Stimulated activated naive B cell treated with anti-CD40 and anti-IgM and Interleukin-4, amounts not matched to agents 10 μg/mL and 1 μg/mL and 100 μg/mL, for 72 hours (primary cell): ENCODE measurements around the gene NCKAP1.
A peak's percentile ranks its signal among the peaks of the same experiment; 100 is the strongest.

Source experiments
- ATAC-seq, 2 donors: fragments of 150-1000 bp; cut with Tn5 transposase; replicated peaks; 2 replicates each; pipeline ENCODE4 v1.10.0; 2021; ENCODE audit warnings: moderate library complexity in 1 of 2
- DNase-seq: peaks from one replicate; pipeline ENCODE4 v3.0.0; 2021
- H3K27ac Mint-ChIP-seq: one replicate; pipeline ENCODE4 v1.8.0; 2022; ENCODE audit warnings: mild to moderate bottlenecking, mixed read lengths
- H3K27me3 Mint-ChIP-seq, 2 donors: one replicate each; pipeline ENCODE4 v1.8.0; 2022; ENCODE audit warnings: mixed read lengths in 2 of 2
- H3K36me3 Mint-ChIP-seq, 2 donors: one replicate each; pipeline ENCODE4 v1.8.0; 2022; ENCODE audit warnings: mixed read lengths in 2 of 2, mild to moderate bottlenecking in 1 of 2
- H3K4me1 Mint-ChIP-seq, 2 donors: one replicate each; pipeline ENCODE4 v1.8.0; 2022; ENCODE audit warnings: mixed read lengths in 2 of 2, mild to moderate bottlenecking in 1 of 2
- H3K4me3 Mint-ChIP-seq, 2 donors: one replicate each; pipeline ENCODE4 v1.8.0; 2022; ENCODE audit warnings: mild to moderate bottlenecking in 2 of 2, mixed read lengths in 2 of 2, moderate library complexity in 1 of 2
- H3K9me3 Mint-ChIP-seq, 2 donors: one replicate each; pipeline ENCODE4 v1.8.0; 2022; ENCODE audit warnings: mixed read lengths in 2 of 2, mild to moderate bottlenecking in 1 of 2

NCKAP1 gene

DNA sequence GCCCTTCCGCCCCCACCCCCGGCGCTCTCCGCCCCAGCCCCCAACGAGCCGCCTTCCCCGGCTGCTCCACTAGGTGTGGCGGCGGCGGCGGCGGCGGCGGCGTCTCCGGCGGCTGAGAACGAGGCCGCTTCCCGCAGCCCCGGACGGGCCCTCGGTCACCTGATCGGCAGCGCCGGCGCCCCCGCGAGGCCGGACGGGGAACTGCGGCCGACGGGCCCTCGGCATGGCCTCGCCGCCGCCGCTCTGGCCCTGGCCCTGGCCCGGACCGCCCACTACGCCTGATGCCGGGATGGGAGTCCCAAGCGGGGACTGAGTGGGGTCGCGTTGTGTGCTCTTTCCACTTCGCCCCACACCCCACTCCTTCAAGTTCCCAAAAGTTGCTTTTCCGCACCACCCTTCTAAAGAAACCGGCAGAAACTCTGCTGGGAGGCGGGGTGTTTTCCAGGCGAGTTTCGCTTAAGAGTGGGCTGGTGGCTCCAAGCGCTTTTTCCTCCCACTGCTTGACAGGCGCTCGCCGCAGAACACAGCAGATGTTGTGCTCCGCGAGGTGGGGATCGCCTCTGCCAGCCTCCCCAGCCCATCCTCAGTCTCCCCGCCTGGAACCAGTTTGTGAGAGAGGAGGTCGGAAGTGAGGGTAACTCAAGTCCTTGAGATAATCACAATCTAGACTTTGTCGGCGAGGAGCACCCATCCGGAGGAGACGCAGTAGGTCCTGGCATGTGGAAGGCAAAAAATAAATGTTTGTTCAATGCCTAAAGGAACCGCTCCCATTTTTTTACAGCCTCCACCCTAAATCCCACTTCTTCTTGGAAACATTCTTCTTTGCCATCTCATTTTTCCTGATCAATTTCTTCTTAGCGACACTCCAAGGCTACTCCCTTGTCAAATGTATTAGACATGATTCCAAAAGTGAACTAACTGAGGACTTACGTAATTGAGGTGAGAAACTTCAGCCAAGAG lies at the start of gene NCKAP1:
Gene NCKAP1 (minus strand): TSS at position 117 of the 960 bp plus-strand sequence. CDS start 358 bp downstream, outside the sequence.
- H3K36me3 Mint-ChIP-seq = peaks cover 0 to 4% of the 10 kb centered on the region in 2 donors
- H3K27me3 Mint-ChIP-seq = peaks cover 52 to 57% of the 10 kb centered on the region in 2 donors
- H3K9me3 Mint-ChIP-seq = no peaks in the 10 kb centered on the region
- ATAC-seq (peak; percentile 86 to 91), DNase-seq (peak; percentile 61)
- peaks cover 13 to 30% of the 10 kb centered on the region in 2 donors for H3K4me1 Mint-ChIP-seq
- peak within 1 kb of the TSS; percentile 74 to 79 for H3K4me3 Mint-ChIP-seq
- H3K27ac Mint-ChIP-seq = no peak within 1 kb of the TSS

DNA sequence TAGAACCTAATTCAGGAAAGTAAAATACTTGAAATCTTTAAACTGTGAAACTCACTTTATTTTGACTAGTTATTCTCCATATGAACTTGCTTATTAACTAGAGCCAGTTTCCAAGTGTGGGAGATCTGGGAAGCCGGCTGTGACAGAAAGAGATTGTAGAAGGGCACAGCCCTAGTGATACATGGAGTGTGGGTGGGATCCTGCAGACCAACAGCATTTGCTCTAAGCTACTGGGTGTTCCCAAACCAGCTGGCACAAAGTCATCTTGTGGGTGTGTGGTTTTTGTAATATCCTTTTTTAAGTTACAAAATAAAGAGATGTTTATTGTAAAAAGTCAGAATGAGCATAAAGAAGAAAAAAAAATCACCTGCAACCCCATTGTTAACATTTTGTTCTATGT lies 43.7 kb upstream of the NCKAP1 start:
- no peak for ATAC-seq
- Mint-ChIP-seq H3K4me3 (no peak overlapping the region), H3K9me3 (no peaks in the 10 kb centered on the region), H3K27me3 (peaks cover 0 to 6% of the 10 kb centered on the region in 2 donors), H3K27ac (no peak overlapping the region), H3K36me3 (no peaks in the 10 kb centered on the region), H3K4me1 (peaks cover 3 to 6% of the 10 kb centered on the region in 2 donors)
- DNase-seq = no peak

- no peaks in the 10 kb centered on the region for H3K9me3 Mint-ChIP-seq
- ATAC-seq (peak; percentile 33 to 39), DNase-seq (no peak)
- peaks cover 3 to 6% of the 10 kb centered on the region in 2 donors for H3K4me1 Mint-ChIP-seq
- H3K36me3 Mint-ChIP-seq = no peaks in the 10 kb centered on the region
- peaks cover 0 to 6% of the 10 kb centered on the region in 2 donors for H3K27me3 Mint-ChIP-seq
- peak overlapping the region; percentile 93 for H3K4me3 Mint-ChIP-seq
- no peak overlapping the region for H3K27ac Mint-ChIP-seq
Observed at GRCh38 chr2:183079139-183079775, 41.0 kb upstream of the NCKAP1 start.

DNA sequence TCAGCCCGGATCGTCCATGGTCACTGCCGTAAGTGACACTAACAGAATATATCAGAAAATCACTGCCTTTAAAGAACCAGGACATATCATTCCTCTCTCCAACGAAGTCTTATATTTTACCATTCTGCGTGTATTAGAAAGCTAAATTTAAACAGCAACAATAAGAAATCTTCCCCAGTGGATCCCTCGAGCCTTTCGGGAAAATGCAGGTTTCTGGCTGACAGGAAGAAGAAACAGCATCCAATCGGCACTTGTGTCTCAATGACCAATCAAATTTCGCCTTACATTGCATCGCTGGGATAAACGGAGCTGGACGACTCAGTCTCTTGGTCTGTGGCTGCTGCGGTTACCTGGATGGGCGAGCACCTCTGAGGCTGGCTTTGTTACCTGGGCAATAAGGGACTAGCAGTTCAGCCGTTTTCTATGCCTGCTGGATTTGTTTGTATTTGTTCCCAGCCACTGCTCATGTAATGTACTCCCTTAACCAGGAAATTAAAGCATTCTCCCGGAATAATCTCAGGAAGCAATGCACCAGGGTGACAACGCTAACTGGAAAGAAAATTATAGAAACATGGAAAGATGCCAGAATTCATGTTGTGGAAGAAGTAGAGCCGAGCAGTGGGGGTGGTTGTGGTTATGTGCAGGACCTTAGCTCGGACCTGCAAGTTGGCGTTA lies 40.3 kb upstream of the NCKAP1 start, which contains the start of gene DUSP19:
Gene DUSP19 (plus strand): TSS at position 284 of the 675 bp plus-strand sequence. CDS start 187 bp downstream, at position 471.
- H3K27me3 Mint-ChIP-seq = peaks cover 0 to 6% of the 10 kb centered on the region in 2 donors
- H3K4me1 Mint-ChIP-seq = peaks cover 3 to 6% of the 10 kb centered on the region in 2 donors
- DNase-seq (peak; percentile 81), ATAC-seq (peak; percentile 88 to 90)
- peak within 1 kb of the TSS; percentile 93 for H3K4me3 Mint-ChIP-seq
- no peaks in the 10 kb centered on the region for H3K9me3 Mint-ChIP-seq
- H3K27ac Mint-ChIP-seq = peak within 1 kb of the TSS; percentile 59
- H3K36me3 Mint-ChIP-seq = no peaks in the 10 kb centered on the region

- Mint-ChIP-seq H3K27me3 (peaks cover 0 to 6% of the 10 kb centered on the region in 2 donors), H3K4me1 (peaks cover 3 to 6% of the 10 kb centered on the region in 2 donors)
- peak in 1 of 2 donors; percentile 49 for ATAC-seq
Observed at GRCh38 chr2:183078163-183078463, 39.9 kb upstream of the NCKAP1 start.

GRCh38 chr2:183072177-183072576 lies 33.9 kb upstream of the NCKAP1 start:
- Mint-ChIP-seq H3K27ac (no peak overlapping the region), H3K4me3 (no peak overlapping the region), H3K9me3 (peaks cover 4 to 8% of the 10 kb centered on the region in 2 donors), H3K27me3 (peaks cover 25 to 34% of the 10 kb centered on the region in 2 donors), H3K4me1 (no peaks in the 10 kb centered on the region), H3K36me3 (peaks cover 0 to 4% of the 10 kb centered on the region in 2 donors)
- no peak for ATAC-seq
- no peak for DNase-seq

More at GRCh38 chr2:183078163-183078463, 39.9 kb upstream of the NCKAP1 start:
- H3K36me3 Mint-ChIP-seq = no peaks in the 10 kb centered on the region
- H3K27ac Mint-ChIP-seq = no peak overlapping the region
- H3K9me3 Mint-ChIP-seq = no peaks in the 10 kb centered on the region
- DNase-seq = no peak
- peak overlapping the region; percentile 93 for H3K4me3 Mint-ChIP-seq

GRCh38 chr2:183070942-183071844 lies 32.9 kb upstream of the NCKAP1 start:
- no peak overlapping the region for H3K27ac Mint-ChIP-seq
- ATAC-seq (no peak), DNase-seq (no peak)
- peaks cover 0 to 4% of the 10 kb centered on the region in 2 donors for H3K36me3 Mint-ChIP-seq
- peaks cover 30 to 40% of the 10 kb centered on the region in 2 donors for H3K27me3 Mint-ChIP-seq
- H3K4me3 Mint-ChIP-seq = no peak overlapping the region
- no peaks in the 10 kb centered on the region for H3K4me1 Mint-ChIP-seq
- peaks cover 4 to 8% of the 10 kb centered on the region in 2 donors for H3K9me3 Mint-ChIP-seq

GRCh38 chr2:183069174-183069573 lies 30.9 kb upstream of the NCKAP1 start:
- Mint-ChIP-seq H3K4me3 (no peak overlapping the region), H3K9me3 (peaks cover 4 to 8% of the 10 kb centered on the region in 2 donors), H3K27me3 (peaks cover 35 to 44% of the 10 kb centered on the region in 2 donors), H3K27ac (no peak overlapping the region), H3K4me1 (no peaks in the 10 kb centered on the region), H3K36me3 (peaks cover 0 to 4% of the 10 kb centered on the region in 2 donors)
- DNase-seq (no peak), ATAC-seq (no peak)

- H3K4me1 Mint-ChIP-seq = no peaks in the 10 kb centered on the region
- H3K9me3 Mint-ChIP-seq = peaks cover 4 to 8% of the 10 kb centered on the region in 2 donors
- no peak for ATAC-seq
- DNase-seq = no peak
- H3K36me3 Mint-ChIP-seq = peaks cover 0 to 4% of the 10 kb centered on the region in 2 donors
- H3K27ac Mint-ChIP-seq = no peak overlapping the region
- peaks cover 38 to 48% of the 10 kb centered on the region in 2 donors for H3K27me3 Mint-ChIP-seq
- no peak overlapping the region for H3K4me3 Mint-ChIP-seq
Observed at GRCh38 chr2:183068561-183068960, 30.3 kb upstream of the NCKAP1 start.

GRCh38 chr2:183063083-183063482 lies 24.8 kb upstream of the NCKAP1 start:
- peak in 1 of 2 donors; percentile 43 for ATAC-seq
- H3K36me3 Mint-ChIP-seq = no peaks in the 10 kb centered on the region

GRCh38 chr2:183060571-183061231 lies 22.4 kb upstream of the NCKAP1 start:
- no peak for DNase-seq
- Mint-ChIP-seq H3K36me3 (no peaks in the 10 kb centered on the region), H3K27ac (no peak overlapping the region), H3K27me3 (peaks cover 26 to 30% of the 10 kb centered on the region in 2 donors), H3K4me3 (no peak overlapping the region), H3K9me3 (no peaks in the 10 kb centered on the region), H3K4me1 (no peaks in the 10 kb centered on the region)
- no peak for ATAC-seq

More at GRCh38 chr2:183063083-183063482, 24.8 kb upstream of the NCKAP1 start:
- H3K9me3 Mint-ChIP-seq = no peaks in the 10 kb centered on the region
- no peak overlapping the region for H3K27ac Mint-ChIP-seq
- H3K4me1 Mint-ChIP-seq = no peaks in the 10 kb centered on the region
- no peak for DNase-seq
- H3K4me3 Mint-ChIP-seq = no peak overlapping the region
- H3K27me3 Mint-ChIP-seq = peaks cover 32 to 35% of the 10 kb centered on the region in 2 donors

- ATAC-seq (no peak), DNase-seq (no peak)
- H3K36me3 Mint-ChIP-seq = no peaks in the 10 kb centered on the region
- H3K27me3 Mint-ChIP-seq = peaks cover 26 to 30% of the 10 kb centered on the region in 2 donors
- no peak overlapping the region for H3K4me3 Mint-ChIP-seq
- no peaks in the 10 kb centered on the region for H3K9me3 Mint-ChIP-seq
- H3K4me1 Mint-ChIP-seq = no peaks in the 10 kb centered on the region
- H3K27ac Mint-ChIP-seq = no peak overlapping the region
Observed at GRCh38 chr2:183059561-183059960, 21.3 kb upstream of the NCKAP1 start.
